Measurements from ENCODE around the gene HIGD1A.

Gene HIGD1A

GRCh38 chr3:42796332-42796885, 7.9 kb downstream of the HIGD1A start:
- no peak for DNase-seq

GRCh38 chr3:42795621-42796181, 8.6 kb downstream of the HIGD1A start:
- DNase-seq: no peak

- DNase-seq: no peak
These were observed 13.5 kb downstream of the HIGD1A start for GRCh38 chr3:42790714-42791229.

- DNase-seq: no peak
These were observed 17.7 kb downstream of the HIGD1A start for GRCh38 chr3:42786631-42787030.

GRCh38 chr3:42786212-42786611, 18.1 kb downstream of the HIGD1A start:
- DNase-seq: no peak

- DNase-seq: no peak
These were observed 23.2 kb downstream of the HIGD1A start for GRCh38 chr3:42780892-42781700.

- DNase-seq: no peak
These were observed 23.9 kb downstream of the HIGD1A start for GRCh38 chr3:42780398-42780797.

- no peak for DNase-seq
These were observed 25.6 kb downstream of the HIGD1A start for GRCh38 chr3:42778644-42779043.

GRCh38 chr3:42773409-42773751, 30.9 kb downstream of the HIGD1A start:
- no peak for DNase-seq

- peak; percentile 55 to 72 (median 62) for DNase-seq
These were observed 31.5 kb downstream of the HIGD1A start, which contains the start of gene CCDC13 for GRCh38 chr3:42772670-42773408. Gene CCDC13 (minus strand): TSS chr3:42773253. CDS start chr3:42758345, 14,908 bp downstream.

GRCh38 chr3:42771271-42771670, 33.0 kb downstream of the HIGD1A start:
- DNase-seq: no peak

GRCh38 chr3:42769477-42770131, 34.7 kb downstream of the HIGD1A start:
- no peak for DNase-seq

GRCh38 chr3:42764561-42765295, 39.6 kb downstream of the HIGD1A start:
- no peak for DNase-seq

- DNase-seq: no peak
These were observed 40.2 kb downstream of the HIGD1A start for GRCh38 chr3:42764115-42764514.

- no peak for DNase-seq
These were observed 41.3 kb downstream of the HIGD1A start for GRCh38 chr3:42763021-42763420.

- DNase-seq: no peak
These were observed 42.1 kb downstream of the HIGD1A start for GRCh38 chr3:42762046-42762724.

GRCh38 chr3:42758126-42758525, 46.2 kb downstream of the HIGD1A start:
- no peak for DNase-seq

GRCh38 chr3:42756681-42757213, 47.5 kb downstream of the HIGD1A start:
- DNase-seq: no peak

GRCh38 chr3:42755681-42756578, 48.4 kb downstream of the HIGD1A start:
- DNase-seq: peak in 1 of 4 experiments; percentile 2

GRCh38 chr3:42753757-42754156, 50.5 kb downstream of the HIGD1A start:
- DNase-seq: no peak

Data from activated naive CD4-positive, alpha-beta T cell (primary cell).